GM21381 (cell line): ENCODE results near the gene DPRX.

Experiments
- ATAC-seq: cut with Tn5 transposase; IDR thresholded peaks from one replicate; pipeline ENCODE4 v1.9.1; 2021; ENCODE audit warnings: mild to moderate bottlenecking, moderate library complexity; ENCODE audit not compliant: unreplicated experiment

The DPRX gene

GRCh38 chr19:53631949-53632407 lies at the start of gene DPRX:
Gene DPRX (plus strand): TSS chr19:53631999. CDS start chr19:53632107, 108 bp downstream.
- ATAC-seq = no peak

GRCh38 chr19:53583181-53583580 lies 48.6 kb upstream of the DPRX start:
- no peak for ATAC-seq

GRCh38 chr19:53586277-53586691 lies 45.5 kb upstream of the DPRX start:
- no peak for ATAC-seq

GRCh38 chr19:53594811-53595509 lies 36.8 kb upstream of the DPRX start:
- no peak for ATAC-seq

GRCh38 chr19:53595510-53595867 lies 36.3 kb upstream of the DPRX start:
- no peak for ATAC-seq

GRCh38 chr19:53596056-53596455 lies 35.7 kb upstream of the DPRX start:
- no peak for ATAC-seq

GRCh38 chr19:53597023-53597422 lies 34.8 kb upstream of the DPRX start:
- ATAC-seq = no peak

- ATAC-seq = no peak
Observed at GRCh38 chr19:53598361-53598760, 33.4 kb upstream of the DPRX start.

- no peak for ATAC-seq
Observed at GRCh38 chr19:53600217-53600616, 31.6 kb upstream of the DPRX start.

- ATAC-seq = no peak
Observed at GRCh38 chr19:53606031-53606430, 25.8 kb upstream of the DPRX start.

GRCh38 chr19:53608381-53608780 lies 23.4 kb upstream of the DPRX start:
- no peak for ATAC-seq

- no peak for ATAC-seq
Observed at GRCh38 chr19:53612762-53613526, 18.9 kb upstream of the DPRX start.

- no peak for ATAC-seq
Observed at GRCh38 chr19:53621885-53622740, 9.7 kb upstream of the DPRX start.

- ATAC-seq = no peak
Observed at GRCh38 chr19:53624771-53625545, 6.8 kb upstream of the DPRX start.

- no peak for ATAC-seq
Observed at GRCh38 chr19:53626486-53626885, 5.3 kb upstream of the DPRX start.

GRCh38 chr19:53626976-53627375 lies 4.8 kb upstream of the DPRX start:
- ATAC-seq = no peak

GRCh38 chr19:53634768-53635167 lies 3.0 kb downstream of the DPRX start:
- ATAC-seq = no peak

GRCh38 chr19:53639471-53639870 lies 7.7 kb downstream of the DPRX start:
- no peak for ATAC-seq

GRCh38 chr19:53642381-53643099 lies 10.7 kb downstream of the DPRX start:
- ATAC-seq = no peak
